PC-9 (cell line): ENCODE results near the gene ZNFX1. TPM values are rescaled to one million over a fixed set of nuclear protein-coding genes. Genes with fewer than 3 reads are reported as not detected.

Experiments
- BruUV-seq: library from RNA; stranded (reverse); fragments of 400-500 nt; replicated peaks from 2 replicates; lab custom pipeline; 2021; lab: Mats Ljungman, UMichigan
- CTCF ChIA-PET: fragments of 300-600 bp; sonication (Branson Sonifier 250); formaldehyde crosslinking; loops from one replicate; lab custom pipeline; 2022; ENCODE audit warnings: antibody characterized with exemption; lab: Charles Lee
- POLR2A ChIA-PET: fragments of 300-600 bp; sonication (Branson Sonifier 250); formaldehyde crosslinking; loops from one replicate; lab custom pipeline; 2022; ENCODE audit warnings: antibody characterized with exemption; ENCODE audit not compliant: unreplicated experiment; lab: Charles Lee
- DNase-seq, 2 experiments: peaks; one replicate each; pipeline versions ENCODE4 v3.0.0 to v3.0.0-alpha.2; 2015 to 2022; ENCODE audit warnings: mixed read lengths in 1 of 2
- H2AFZ ChIP-seq: fragments of 200-600 bp; sonication (generic); 2 replicates; pipeline ENCODE4 v1.8.1; 2017; ENCODE audit warnings: antibody characterized with exemption
- H3F3A ChIP-seq: fragments of 200-600 bp; sonication (generic); 2 replicates; pipeline ENCODE4 v1.8.1; 2017; ENCODE audit warnings: antibody characterized with exemption, mild to moderate bottlenecking, low read depth; ENCODE audit not compliant: insufficient read depth
- H3K27ac ChIP-seq: fragments of 200-600 bp; sonication (generic); 2 replicates; pipeline ENCODE4 v1.6.1; 2016; ENCODE audit warnings: mixed run types
- H3K27me3 ChIP-seq: fragments of 200-600 bp; sonication (generic); 2 replicates; pipeline ENCODE4 v1.6.1; 2016; ENCODE audit warnings: low read depth, mixed run types; ENCODE audit not compliant: insufficient read depth
- H3K36me3 ChIP-seq: fragments of 200-600 bp; sonication (generic); 2 replicates; pipeline ENCODE4 v1.6.1; 2016; ENCODE audit warnings: low read depth, mixed run types
- H3K4me1 ChIP-seq: fragments of 200-600 bp; sonication (generic); replicated peaks from 2 replicates; pipeline ENCODE4 v1.6.1; 2016; ENCODE audit warnings: mixed run types; ENCODE audit not compliant: insufficient read depth
- H3K4me2 ChIP-seq: fragments of 200-600 bp; sonication (generic); 2 replicates; pipeline ENCODE4 v1.6.1; 2017; ENCODE audit warnings: mixed run types
- H3K4me3 ChIP-seq: fragments of 200-600 bp; sonication (generic); 2 replicates; pipeline ENCODE4 v1.6.1; 2016; ENCODE audit warnings: mixed run types
- H3K79me2 ChIP-seq: fragments of 200-600 bp; sonication (generic); 2 replicates; pipeline ENCODE4 v1.6.1; 2017; ENCODE audit warnings: low read depth, mixed run types
- H3K9me2 ChIP-seq: fragments of 200-600 bp; sonication (generic); 2 replicates; pipeline ENCODE4 v1.8.1; 2017; ENCODE audit warnings: mild to moderate bottlenecking; ENCODE audit not compliant: insufficient read depth
- H3K9me3 ChIP-seq: fragments of 200-600 bp; sonication (generic); 2 replicates; pipeline ENCODE4 v1.8.1; 2016; ENCODE audit warnings: low read depth; ENCODE audit not compliant: insufficient read depth
- H4K20me1 ChIP-seq: fragments of 200-600 bp; sonication (generic); 2 replicates; pipeline ENCODE4 v1.8.1; 2017; ENCODE audit not compliant: insufficient read depth
- CTCF ChIP-seq: fragments of 200-600 bp; sonication (generic); conservative IDR thresholded peaks from 2 replicates; pipeline ENCODE4 v1.6.1; 2017; ENCODE audit warnings: mixed run types, antibody characterized with exemption, mild to moderate bottlenecking, moderate library complexity
- EZH2 ChIP-seq: fragments of 200-600 bp; sonication (generic); IDR thresholded peaks from 2 replicates; pipeline ENCODE4 v1.8.0; 2017; ENCODE audit warnings: antibody characterized with exemption, low read depth
- intact Hi-C: fragments of 100-400 bp; cut with micrococcal nuclease; formaldehyde crosslinking; loops from one replicate; pipeline ENCODE4 v1.10.0; 2022; ENCODE audit not compliant: unreplicated experiment
- total RNA-seq: library from RNA; stranded (reverse); gene quantifications from 2 replicates; pipeline ENCODE4 v1.2.3, GENCODE V29; 2021

The ZNFX1 gene
- total RNA-seq, 1 experiment from 2014 or later: 29.7 TPM

- H3F3A ChIP-seq: peaks cover 97% of the 10 kb centered on the region
- peaks cover 25% of the 10 kb centered on the region for H3K27me3 ChIP-seq
- H3K36me3 ChIP-seq: peaks cover 97% of the 10 kb centered on the region
- ChIA-PET CTCF (no interaction called here), POLR2A (interaction anchor here (0.7 kb wide), 1 partner anchor 8 kb away, joined by 16 read pairs; no protein-coding TSS in a partner anchor)
- H3K79me2 ChIP-seq: peaks cover 98% of the 10 kb centered on the region
- H3K4me3 ChIP-seq: peak overlapping the region; percentile 98
- no TSS peak for BruUV-seq
- H4K20me1 ChIP-seq: peaks cover 90% of the 10 kb centered on the region
- intact Hi-C loops: no loop called here
- H3K4me2 ChIP-seq: peak overlapping the region; percentile 92
- TF ChIP-seq CTCF (no peak), EZH2 (no peak)
- no peaks in the 10 kb centered on the region for H3K9me2 ChIP-seq
- H3K9me3 ChIP-seq: peaks cover 75% of the 10 kb centered on the region
- peak overlapping the region; percentile 91 for H3K27ac ChIP-seq
- no peak overlapping the region for H2AFZ ChIP-seq
- DNase-seq: no peak
- H3K4me1 ChIP-seq: peaks cover 84% of the 10 kb centered on the region
Observed at GRCh38 chr20:49283176-49283702, 5.4 kb upstream of the ZNFX1 start.

- intact Hi-C loops: no loop called here
- no peak for TF ChIP-seq CTCF
- no peak for TF ChIP-seq EZH2
Observed at GRCh38 chr20:49282584-49283171, 4.8 kb upstream of the ZNFX1 start.

GRCh38 chr20:49281913-49282467 lies 4.1 kb upstream of the ZNFX1 start:
- H3K9me2 ChIP-seq: no peaks in the 10 kb centered on the region
- peaks cover 95% of the 10 kb centered on the region for H3K79me2 ChIP-seq
- CTCF ChIA-PET: no interaction called here
- H3K9me3 ChIP-seq: peaks cover 73% of the 10 kb centered on the region
- peaks cover 71% of the 10 kb centered on the region for H3K4me1 ChIP-seq
- peaks cover 84% of the 10 kb centered on the region for H3K36me3 ChIP-seq
- no peak overlapping the region for H2AFZ ChIP-seq
- peak overlapping the region; percentile 98 for H3K4me3 ChIP-seq
- TF ChIP-seq EZH2 (no peak), CTCF (no peak)
- peaks cover 77% of the 10 kb centered on the region for H4K20me1 ChIP-seq
- H3K4me2 ChIP-seq: peak overlapping the region; percentile 92
- peaks cover 85% of the 10 kb centered on the region for H3F3A ChIP-seq
- BruUV-seq: no TSS peak
- intact Hi-C loops: no loop called here
- peak overlapping the region; percentile 91 for H3K27ac ChIP-seq
- H3K27me3 ChIP-seq: peaks cover 25% of the 10 kb centered on the region
- POLR2A ChIA-PET: interaction anchor here (0.5 to 0.6 kb wide), 2 partner anchors 17 to 104 kb away, joined by 3 to 8 read pairs; no protein-coding TSS in a partner anchor
- DNase-seq: no peak

More at GRCh38 chr20:49282584-49283171, 4.8 kb upstream of the ZNFX1 start:
- Histone ChIP-seq H3K4me1 (peaks cover 78% of the 10 kb centered on the region), H4K20me1 (peaks cover 84% of the 10 kb centered on the region), H3K36me3 (peaks cover 91% of the 10 kb centered on the region), H3K9me2 (no peaks in the 10 kb centered on the region), H3K4me2 (peak overlapping the region; percentile 92), H2AFZ (no peak overlapping the region), H3K27ac (peak overlapping the region; percentile 91), H3K79me2 (peaks cover 95% of the 10 kb centered on the region), H3K27me3 (peaks cover 25% of the 10 kb centered on the region), H3K4me3 (peak overlapping the region; percentile 98), H3K9me3 (peaks cover 75% of the 10 kb centered on the region), H3F3A (peaks cover 91% of the 10 kb centered on the region)
- POLR2A ChIA-PET: interaction anchor here (0.6 to 0.7 kb wide), 2 partner anchors 9 to 103 kb away, joined by 3 to 16 read pairs; no protein-coding TSS in a partner anchor
- no TSS peak for BruUV-seq
- CTCF ChIA-PET: no interaction called here
- no peak for DNase-seq
